Measurements from ENCODE around the gene HRCT1.

The HRCT1 gene

DNA sequence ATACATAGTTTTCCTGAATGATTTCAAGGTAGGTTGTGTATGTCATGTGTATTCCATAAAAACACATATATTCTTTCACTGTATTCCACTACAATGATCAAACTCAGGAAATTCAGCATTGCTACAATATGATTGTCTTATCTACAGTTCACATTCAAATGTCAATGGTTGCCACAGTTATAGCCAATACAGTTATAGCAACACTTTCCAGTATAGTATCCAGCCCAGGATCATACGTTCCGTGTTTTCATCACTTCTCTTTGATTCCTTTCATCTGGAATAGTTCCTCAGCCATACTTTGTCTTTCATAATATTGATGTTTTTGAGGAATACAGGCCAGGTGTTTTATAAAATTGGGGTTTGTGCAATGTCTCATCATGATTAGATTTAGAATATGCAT lies 42.4 kb downstream of the HRCT1 start:
- DNase-seq (ENCODE audit: low spot score) = no peak

DNA sequence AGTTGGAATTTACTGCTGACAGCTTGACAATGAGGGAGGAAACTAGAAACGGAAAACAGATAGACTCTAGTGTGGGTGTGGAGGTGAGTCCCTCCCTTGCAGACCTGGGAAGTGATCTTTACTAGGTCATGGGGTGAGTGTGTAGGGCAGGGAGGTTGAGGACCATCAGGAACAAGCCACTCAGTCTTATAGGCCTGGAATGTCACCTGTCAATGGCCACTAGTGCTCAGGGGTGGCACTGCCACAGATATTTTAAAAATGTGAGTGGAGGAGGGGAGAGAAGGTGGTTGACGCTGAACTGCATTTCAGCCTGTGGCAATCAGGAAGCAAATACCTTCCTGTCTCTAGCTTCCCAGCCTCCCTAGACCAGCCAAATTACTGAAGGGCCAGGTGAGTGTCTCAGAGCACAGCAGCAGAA lies 42.9 kb downstream of the HRCT1 start:
- in situ Hi-C loops (cut with MboI; ENCODE audit: low sequenced_read_pairs, unreplicated experiment) = no loop called here
- TF ChIP-seq, protein P1, sequence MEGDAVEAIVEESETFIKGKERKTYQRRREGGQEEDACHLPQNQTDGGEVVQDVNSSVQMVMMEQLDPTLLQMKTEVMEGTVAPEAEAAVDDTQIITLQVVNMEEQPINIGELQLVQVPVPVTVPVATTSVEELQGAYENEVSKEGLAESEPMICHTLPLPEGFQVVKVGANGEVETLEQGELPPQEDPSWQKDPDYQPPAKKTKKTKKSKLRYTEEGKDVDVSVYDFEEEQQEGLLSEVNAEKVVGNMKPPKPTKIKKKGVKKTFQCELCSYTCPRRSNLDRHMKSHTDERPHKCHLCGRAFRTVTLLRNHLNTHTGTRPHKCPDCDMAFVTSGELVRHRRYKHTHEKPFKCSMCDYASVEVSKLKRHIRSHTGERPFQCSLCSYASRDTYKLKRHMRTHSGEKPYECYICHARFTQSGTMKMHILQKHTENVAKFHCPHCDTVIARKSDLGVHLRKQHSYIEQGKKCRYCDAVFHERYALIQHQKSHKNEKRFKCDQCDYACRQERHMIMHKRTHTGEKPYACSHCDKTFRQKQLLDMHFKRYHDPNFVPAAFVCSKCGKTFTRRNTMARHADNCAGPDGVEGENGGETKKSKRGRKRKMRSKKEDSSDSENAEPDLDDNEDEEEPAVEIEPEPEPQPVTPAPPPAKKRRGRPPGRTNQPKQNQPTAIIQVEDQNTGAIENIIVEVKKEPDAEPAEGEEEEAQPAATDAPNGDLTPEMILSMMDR (IDR thresholded peaks at IDR 0.05; ENCODE audit: borderline replicate concordance, control extremely low read depth, extremely low read depth, insufficient read depth, missing control alignments) = no peak

More for the DNA sequence above, 42.4 kb downstream of the HRCT1 start:
- in situ Hi-C loops (cut with MboI; ENCODE audit: low sequenced_read_pairs, unreplicated experiment) = no loop called here
- TF ChIP-seq, protein P1 (IDR thresholded peaks at IDR 0.05; ENCODE audit: borderline replicate concordance, control extremely low read depth, extremely low read depth, insufficient read depth, missing control alignments) = no peak

DNA sequence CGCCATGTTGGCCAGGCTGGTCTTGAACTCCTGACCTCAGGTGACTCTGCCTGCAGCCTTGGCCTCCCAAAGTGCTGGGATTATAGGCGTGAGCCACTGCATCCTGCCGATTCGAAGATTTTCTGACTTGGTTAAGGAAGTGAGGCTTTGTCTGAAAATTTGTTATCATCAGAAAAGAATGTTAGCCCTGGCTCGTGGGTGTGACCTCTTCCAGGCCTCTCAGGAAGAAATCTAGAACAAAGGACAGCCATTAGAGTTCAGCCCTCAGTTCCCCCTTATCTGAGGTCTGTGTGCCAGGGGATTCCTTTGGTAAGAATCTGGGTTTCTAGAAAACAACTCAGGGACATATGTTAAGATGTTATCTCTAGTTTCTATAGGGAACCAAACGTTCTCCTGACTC lies 45.7 kb downstream of the HRCT1 start:
- TF ChIP-seq, protein P1 (IDR thresholded peaks at IDR 0.05; ENCODE audit: borderline replicate concordance, control extremely low read depth, extremely low read depth, insufficient read depth, missing control alignments) = no peak
- no peak for DNase-seq (ENCODE audit: low spot score)
- in situ Hi-C loops (cut with MboI; ENCODE audit: low sequenced_read_pairs, unreplicated experiment) = loop anchor here (10.0 kb wide), 1 partner anchor 73 kb away; no protein-coding TSS in a partner anchor

More for the DNA sequence above, 42.9 kb downstream of the HRCT1 start:
- DNase-seq (ENCODE audit: low spot score) = no peak

DNA sequence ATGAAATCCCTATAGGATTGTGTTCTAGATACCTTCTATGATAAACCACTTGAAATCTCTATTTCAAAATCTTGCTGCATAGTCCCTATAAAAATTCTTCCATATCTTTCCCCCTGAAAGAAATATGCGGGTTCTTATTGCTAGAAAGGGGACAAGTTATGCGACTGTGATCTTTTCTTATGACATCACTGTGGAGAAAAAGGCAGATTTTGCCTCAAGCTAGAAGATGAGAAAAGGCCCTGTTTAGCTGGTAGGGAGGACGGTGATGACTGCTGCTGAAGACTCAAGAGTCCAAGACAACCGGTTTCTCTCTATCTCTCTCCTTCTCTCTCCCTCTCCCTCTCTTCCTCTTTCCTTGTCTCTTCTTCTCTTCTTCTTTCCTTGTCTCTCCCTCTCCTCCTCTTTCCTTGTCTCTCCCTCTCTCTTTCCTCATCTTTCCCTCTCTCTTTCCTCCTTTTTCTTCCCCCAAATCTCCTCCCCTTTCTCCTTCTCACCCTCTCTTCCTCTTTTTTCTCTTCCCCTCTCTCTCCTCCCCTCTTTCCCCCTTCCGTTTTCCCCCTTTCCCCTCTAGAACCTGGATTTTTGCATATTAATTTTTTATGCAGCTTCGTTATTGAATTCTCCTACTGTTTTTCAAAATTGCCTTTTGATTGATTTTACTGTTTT lies 46.7 kb downstream of the HRCT1 start:
- TF ChIP-seq, protein P1 (IDR thresholded peaks at IDR 0.05; ENCODE audit: borderline replicate concordance, control extremely low read depth, extremely low read depth, insufficient read depth, missing control alignments) = no peak
- in situ Hi-C loops (cut with MboI; ENCODE audit: low sequenced_read_pairs, unreplicated experiment) = loop anchor here (10.0 kb wide), 1 partner anchor 72 kb away; no protein-coding TSS in a partner anchor
- no peak for DNase-seq (ENCODE audit: low spot score)

DNA sequence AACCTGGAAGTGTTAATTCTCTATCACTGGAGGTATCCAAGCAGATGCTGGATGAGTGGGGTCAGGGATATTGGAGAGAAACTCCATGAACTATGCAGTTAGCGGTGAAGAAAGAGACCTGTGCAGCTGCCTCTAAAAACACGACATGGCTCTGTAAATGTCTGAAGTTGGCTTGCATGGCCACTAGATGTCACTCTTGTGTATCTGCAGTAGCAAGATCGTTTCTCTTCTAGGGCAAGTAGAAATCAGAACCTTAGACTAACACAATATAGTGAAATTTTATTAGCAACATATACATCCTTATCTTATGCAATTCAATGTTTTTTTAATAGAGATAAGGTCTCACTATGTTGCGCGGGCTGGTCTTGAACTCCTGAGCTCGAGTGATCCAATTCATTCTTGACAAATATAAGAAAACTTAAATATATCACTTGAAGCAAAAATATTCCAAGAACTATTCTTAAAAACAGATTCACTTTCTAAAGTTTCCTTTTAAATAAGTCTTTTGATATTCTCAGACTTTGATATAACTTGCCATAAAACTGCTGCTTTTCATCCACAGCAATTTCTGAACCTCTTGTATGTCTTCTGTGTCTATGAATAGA lies 49.0 kb downstream of the HRCT1 start:
- TF ChIP-seq, protein P1 (IDR thresholded peaks at IDR 0.05; ENCODE audit: borderline replicate concordance, control extremely low read depth, extremely low read depth, insufficient read depth, missing control alignments) = peak; percentile 79
- DNase-seq (ENCODE audit: low spot score) = peak; percentile 71
- in situ Hi-C loops (cut with MboI; ENCODE audit: low sequenced_read_pairs, unreplicated experiment) = loop anchor here (10.0 kb wide), 1 partner anchor 70 kb away; no protein-coding TSS in a partner anchor

DNA sequence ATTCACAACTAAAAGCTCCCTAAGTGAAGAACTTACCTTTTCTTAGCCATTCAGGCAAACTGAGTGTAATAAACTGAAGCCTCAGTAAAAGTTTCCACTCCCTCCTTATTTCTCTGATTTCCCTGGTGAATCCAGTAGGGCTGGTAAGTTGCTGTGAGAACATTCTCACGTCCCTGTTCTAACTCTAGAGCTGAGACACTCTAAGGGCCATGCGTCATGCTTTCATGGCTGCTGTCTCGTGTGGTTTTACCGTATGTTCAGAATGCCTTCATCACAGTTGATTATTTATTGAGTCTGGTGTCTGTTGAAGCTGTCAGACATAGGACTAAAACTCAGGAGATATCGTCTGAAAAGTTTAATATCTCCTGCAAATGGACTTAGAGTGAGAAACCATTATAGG lies 50.6 kb downstream of the HRCT1 start:
- in situ Hi-C loops (cut with MboI; ENCODE audit: low sequenced_read_pairs, unreplicated experiment) = loop anchor here (10.0 kb wide), 1 partner anchor 68 kb away; no protein-coding TSS in a partner anchor
- TF ChIP-seq, protein P1 (IDR thresholded peaks at IDR 0.05; ENCODE audit: borderline replicate concordance, control extremely low read depth, extremely low read depth, insufficient read depth, missing control alignments) = no peak
- no peak for DNase-seq (ENCODE audit: low spot score)
